Astrocyte of the spinal cord (primary cell): ENCODE measurements around the gene OPCML.
A peak's percentile ranks its signal among the peaks of the same experiment; 100 is the strongest.

Experiments
- DNase-seq: peaks from one replicate; pipeline ENCODE4 v3.0.0; 2011; ENCODE audit warnings: low read depth, low spot score
- H3K4me3 ChIP-seq: 2 replicates; pipeline ENCODE4 v1.5.1; 2011; ENCODE audit warnings: low read depth, mild to moderate bottlenecking, low read length, moderate library complexity
- CTCF ChIP-seq: IDR thresholded peaks from 2 replicates; pipeline ENCODE4 v1.5.1; 2012; ENCODE audit warnings: low read depth, mild to moderate bottlenecking, low read length, inconsistent platforms
- in situ Hi-C: cut with HindIII; loops from 2 replicates; pipeline ENCODE4 v1.10.0; 2017; ENCODE audit warnings: low sequenced_read_pairs

Gene OPCML

GRCh38 chr11:132840191-132840590, 692.1 kb downstream of the OPCML start:
- DNase-seq: no peak
- no peak for TF ChIP-seq CTCF
- in situ Hi-C loops: no loop called here
- no peak overlapping the region for H3K4me3 ChIP-seq

DNA sequence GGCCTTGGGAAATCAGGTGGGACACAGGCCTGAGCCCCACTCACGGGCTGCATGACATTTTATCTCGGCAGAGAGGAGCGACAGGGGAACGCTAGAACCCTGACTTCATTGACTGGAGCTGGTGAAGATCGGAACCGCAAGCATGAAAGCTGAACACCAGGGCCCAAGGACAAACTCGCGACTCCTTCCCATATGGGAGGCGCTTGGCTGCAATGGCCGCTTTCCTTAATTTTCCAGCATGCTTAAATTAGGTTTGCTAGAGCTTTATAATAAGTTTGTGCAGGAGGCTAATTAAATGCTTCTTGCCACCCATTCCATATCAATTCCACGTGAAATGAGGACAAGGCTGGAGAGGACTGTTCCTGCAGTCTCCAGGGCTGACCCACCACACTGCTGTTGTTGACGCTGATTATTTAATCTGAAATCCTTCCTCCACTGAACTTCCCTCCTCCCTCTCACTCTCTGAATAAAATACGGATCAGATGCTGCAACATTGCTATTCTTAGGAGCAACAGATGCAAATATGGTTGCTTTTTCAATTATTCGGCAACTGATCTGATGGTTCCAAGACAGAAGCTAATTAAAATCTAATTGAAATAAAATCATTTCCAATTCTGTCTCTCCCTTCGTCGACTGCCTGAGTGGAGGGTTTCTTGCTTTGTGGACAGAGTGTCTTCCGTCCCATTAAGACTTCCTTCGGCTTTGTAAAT, 692.9 kb downstream of the OPCML start:
- no peak for TF ChIP-seq CTCF
- no peak for DNase-seq

DNA sequence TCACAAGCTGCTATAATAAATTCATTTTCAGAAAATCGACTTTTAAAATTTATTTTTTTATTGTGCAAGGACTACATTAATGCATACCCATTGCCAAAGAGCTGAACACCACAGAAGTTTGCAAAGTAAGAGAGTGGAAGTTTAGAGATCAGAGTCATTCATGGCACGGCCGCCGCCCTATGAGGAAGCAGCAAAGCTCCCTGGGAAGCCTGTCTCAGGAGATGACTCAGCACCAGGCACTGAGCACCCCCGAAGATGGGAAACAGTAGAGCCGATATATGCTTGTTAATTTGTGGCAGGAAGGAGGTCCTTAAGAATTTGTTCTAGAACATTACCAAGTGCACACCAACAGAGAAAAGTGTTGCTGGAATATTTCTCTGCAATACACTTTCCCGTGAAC, 693.7 kb downstream of the OPCML start:
- H3K4me3 ChIP-seq: no peak overlapping the region
- peak; percentile 77 for DNase-seq
- in situ Hi-C loops: no loop called here
- no peak for TF ChIP-seq CTCF

More for the DNA sequence above, 692.9 kb downstream of the OPCML start:
- in situ Hi-C loops: no loop called here
- H3K4me3 ChIP-seq: no peak overlapping the region

DNA sequence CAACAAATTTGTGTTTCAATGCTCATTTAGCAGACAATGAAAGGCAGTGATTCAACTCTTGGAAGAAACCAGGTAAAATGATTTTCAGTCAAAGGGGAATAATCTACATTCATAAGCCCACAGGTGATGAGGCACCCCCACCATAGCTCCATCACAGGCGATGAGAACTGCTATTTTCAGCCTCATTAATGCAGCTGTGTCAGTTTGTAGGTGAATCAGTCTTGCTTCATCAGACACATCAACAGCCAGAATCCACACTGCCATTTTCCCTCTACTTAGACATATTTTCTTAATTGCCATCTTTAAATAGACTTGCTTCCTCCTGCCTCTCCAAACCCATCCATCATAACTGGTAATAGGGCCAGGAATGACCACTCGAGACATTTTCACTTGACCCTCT, 701.0 kb downstream of the OPCML start:
- no peak for DNase-seq
- no peak overlapping the region for H3K4me3 ChIP-seq
- no peak for TF ChIP-seq CTCF
- in situ Hi-C loops: no loop called here

DNA sequence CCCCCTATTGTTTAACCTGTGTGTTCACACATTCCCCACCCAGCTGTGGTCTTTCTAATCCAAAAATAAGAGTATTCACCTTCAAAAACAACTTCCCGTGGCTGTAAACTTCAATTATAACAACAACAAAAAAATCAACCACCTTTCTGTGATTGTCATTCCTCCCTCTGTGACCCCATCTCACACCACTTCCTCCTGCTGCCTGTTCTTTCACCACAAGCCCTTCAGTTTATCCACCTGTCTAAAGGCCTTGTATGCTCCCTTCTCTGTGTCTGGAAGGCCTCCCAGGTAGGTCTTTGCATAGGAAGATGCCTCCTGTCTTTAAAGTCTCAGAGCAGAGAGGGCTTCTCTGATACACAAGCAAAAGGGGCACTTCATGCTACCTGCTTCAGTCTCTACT, 707.7 kb downstream of the OPCML start:
- H3K4me3 ChIP-seq: no peak overlapping the region
- in situ Hi-C loops: no loop called here
- no peak for TF ChIP-seq CTCF
- DNase-seq: no peak

DNA sequence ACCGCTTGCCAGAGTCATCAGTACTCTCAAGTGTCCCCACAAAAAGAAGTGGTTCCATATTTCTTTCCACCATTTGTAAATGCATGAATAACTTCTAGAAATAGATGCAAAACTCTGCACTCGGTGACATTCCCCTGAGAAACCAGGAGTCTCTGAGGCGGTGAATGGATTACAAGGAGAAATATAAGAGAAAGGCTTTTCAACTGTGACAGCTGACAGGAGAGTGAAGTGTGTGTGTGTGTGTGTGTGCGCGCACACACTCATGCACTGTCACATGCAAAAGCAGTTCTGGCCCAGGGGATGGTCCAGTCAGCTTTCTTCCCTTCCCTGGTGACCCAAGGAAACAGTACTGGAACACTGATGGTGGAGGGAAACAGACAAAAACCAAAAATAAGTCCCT, 710.0 kb downstream of the OPCML start:
- TF ChIP-seq CTCF: no peak
- in situ Hi-C loops: no loop called here
- no peak for DNase-seq

More for the DNA sequence above, 710.0 kb downstream of the OPCML start:
- H3K4me3 ChIP-seq: no peak overlapping the region
